Measurements from ENCODE around the gene LPIN3. TPM values are rescaled to one million over a fixed set of nuclear protein-coding genes. Genes with fewer than 3 reads are reported as not detected.

Gene LPIN3
- polyA plus RNA-seq, 3 donors = 0.01 TPM; not detected in 2

- TF ChIP-seq CTCF (IDR thresholded peaks at IDR 0.05) = no peak
- H3K27me3 Mint-ChIP-seq (ENCODE audit: low read depth in 3 of 3) = peaks cover 6 to 27% (median 25%) of the 10 kb centered on the region in 3 donors
- no peak overlapping the region for H3K9ac ChIP-seq (ENCODE audit: insufficient read depth, low read length, poor library complexity, severe bottlenecking)
- WGBS (ENCODE audit: insufficient coverage) = 100% methylated on average over 1 of the region's 3 CpGs
- no peak overlapping the region for H2AFZ ChIP-seq (ENCODE audit: insufficient read depth, low read depth, low read length, poor library complexity, severe bottlenecking)
- peaks cover 6% of the 10 kb centered on the region for H3K4me1 Mint-ChIP-seq
- H3K9me3 ChIP-seq (replicated peaks in 1 of 2; ENCODE audit: control insufficient read depth in 1 of 2, insufficient read depth in 1 of 2, low read length in 2 of 2) = no peaks in the 10 kb centered on the region
- intact Hi-C loops (cut with micrococcal nuclease) = no loop called here
- H3K27ac ChIP-seq (ENCODE audit: low read depth in 1 of 2, low read length in 2 of 2) = no peak overlapping the region
- no peak overlapping the region for H3K4me3 ChIP-seq (replicated peaks in 1 of 3; ENCODE audit: low read depth in 2 of 3, low read length in 3 of 3)
- no peak for DNase-seq
- H3K27ac Mint-ChIP-seq = no peak overlapping the region
- H3K4me2 ChIP-seq (replicated peaks; ENCODE audit: extremely low read depth, low read length, poor library complexity, severe bottlenecking) = no peak overlapping the region
- H3K27me3 ChIP-seq (ENCODE audit: control insufficient read depth in 2 of 2, insufficient read depth in 2 of 2, low read length in 2 of 2) = no peaks in the 10 kb centered on the region
- H3K4me3 Mint-ChIP-seq = no peak overlapping the region
- H3K9me3 Mint-ChIP-seq = peaks cover 0 to 4% (median 0%) of the 10 kb centered on the region in 7 donors
- no peaks in the 10 kb centered on the region for H3K79me2 ChIP-seq (ENCODE audit: insufficient read depth, low read length)
- no peaks in the 10 kb centered on the region for H4K20me1 ChIP-seq (ENCODE audit: insufficient read depth, low read length)
- H3K36me3 Mint-ChIP-seq = no peaks in the 10 kb centered on the region
- no peaks in the 10 kb centered on the region for H3K4me1 ChIP-seq (ENCODE audit: control insufficient read depth in 1 of 2, insufficient read depth in 2 of 2, low read length in 2 of 2)
- no peaks in the 10 kb centered on the region for H3K36me3 ChIP-seq (replicated peaks in 1 of 2; ENCODE audit: control insufficient read depth in 1 of 2, insufficient read depth in 2 of 2, low read length in 2 of 2)
Observed at GRCh38 chr20:41355192-41355591, 14.6 kb downstream of the LPIN3 start.

- Histone ChIP-seq H3K27me3 (ENCODE audit: control insufficient read depth in 2 of 2, insufficient read depth in 2 of 2, low read length in 2 of 2) (no peaks in the 10 kb centered on the region), H3K27ac (ENCODE audit: low read depth in 1 of 2, low read length in 2 of 2) (no peak overlapping the region), H2AFZ (ENCODE audit: insufficient read depth, low read depth, low read length, poor library complexity, severe bottlenecking) (no peak overlapping the region), H3K4me3 (replicated peaks in 1 of 3; ENCODE audit: low read depth in 2 of 3, low read length in 3 of 3) (no peak overlapping the region), H3K9ac (ENCODE audit: insufficient read depth, low read length, poor library complexity, severe bottlenecking) (no peak overlapping the region), H3K4me1 (ENCODE audit: control insufficient read depth in 1 of 2, insufficient read depth in 2 of 2, low read length in 2 of 2) (no peaks in the 10 kb centered on the region), H3K9me3 (replicated peaks in 1 of 2; ENCODE audit: control insufficient read depth in 1 of 2, insufficient read depth in 1 of 2, low read length in 2 of 2) (no peaks in the 10 kb centered on the region), H3K79me2 (ENCODE audit: insufficient read depth, low read length) (no peaks in the 10 kb centered on the region), H4K20me1 (ENCODE audit: insufficient read depth, low read length) (no peaks in the 10 kb centered on the region), H3K4me2 (replicated peaks; ENCODE audit: extremely low read depth, low read length, poor library complexity, severe bottlenecking) (no peak overlapping the region), H3K36me3 (replicated peaks in 1 of 2; ENCODE audit: control insufficient read depth in 1 of 2, insufficient read depth in 2 of 2, low read length in 2 of 2) (no peaks in the 10 kb centered on the region)
- 100% methylated on average over 2 of the region's 7 CpGs for WGBS (ENCODE audit: insufficient coverage)
- H3K27me3 Mint-ChIP-seq (ENCODE audit: low read depth in 3 of 3) = peaks cover 3 to 24% (median 23%) of the 10 kb centered on the region in 3 donors
- no peaks in the 10 kb centered on the region for H3K36me3 Mint-ChIP-seq
- peaks cover 0 to 4% (median 0%) of the 10 kb centered on the region in 7 donors for H3K9me3 Mint-ChIP-seq
- TF ChIP-seq CTCF (IDR thresholded peaks at IDR 0.05) = no peak
- no peak overlapping the region for H3K27ac Mint-ChIP-seq
- H3K4me1 Mint-ChIP-seq = peaks cover 1% of the 10 kb centered on the region
- H3K4me3 Mint-ChIP-seq = no peak overlapping the region
- intact Hi-C loops (cut with micrococcal nuclease) = no loop called here
- DNase-seq = no peak
Observed at GRCh38 chr20:41355598-41356203, 15.1 kb downstream of the LPIN3 start.
